ENCODE data around the gene ADAM22.

ADAM22 gene

DNA sequence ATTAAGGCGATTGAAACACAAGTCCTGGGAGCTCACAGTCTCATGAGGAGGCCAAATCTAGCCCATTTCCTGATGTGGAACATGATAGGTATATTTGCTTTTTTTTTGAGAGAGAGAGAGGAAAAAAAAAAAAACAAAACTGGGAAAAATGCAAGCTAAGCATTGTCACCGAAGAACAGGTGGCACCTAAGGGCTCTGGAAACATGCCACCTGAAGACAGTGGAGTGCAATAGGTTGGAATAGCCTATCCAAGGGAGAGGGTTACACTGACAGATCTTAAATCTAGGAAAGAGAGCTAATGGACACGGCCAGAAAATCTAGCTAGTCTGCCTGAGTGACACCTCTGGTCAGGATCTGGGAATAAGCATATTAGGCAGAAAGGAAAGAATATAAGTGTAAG lies 175.6 kb downstream of the ADAM22 start:
- no peak overlapping the region for H3K9ac ChIP-seq
- no peak overlapping the region for H3K27ac ChIP-seq
- TF ChIP-seq, protein P1, sequence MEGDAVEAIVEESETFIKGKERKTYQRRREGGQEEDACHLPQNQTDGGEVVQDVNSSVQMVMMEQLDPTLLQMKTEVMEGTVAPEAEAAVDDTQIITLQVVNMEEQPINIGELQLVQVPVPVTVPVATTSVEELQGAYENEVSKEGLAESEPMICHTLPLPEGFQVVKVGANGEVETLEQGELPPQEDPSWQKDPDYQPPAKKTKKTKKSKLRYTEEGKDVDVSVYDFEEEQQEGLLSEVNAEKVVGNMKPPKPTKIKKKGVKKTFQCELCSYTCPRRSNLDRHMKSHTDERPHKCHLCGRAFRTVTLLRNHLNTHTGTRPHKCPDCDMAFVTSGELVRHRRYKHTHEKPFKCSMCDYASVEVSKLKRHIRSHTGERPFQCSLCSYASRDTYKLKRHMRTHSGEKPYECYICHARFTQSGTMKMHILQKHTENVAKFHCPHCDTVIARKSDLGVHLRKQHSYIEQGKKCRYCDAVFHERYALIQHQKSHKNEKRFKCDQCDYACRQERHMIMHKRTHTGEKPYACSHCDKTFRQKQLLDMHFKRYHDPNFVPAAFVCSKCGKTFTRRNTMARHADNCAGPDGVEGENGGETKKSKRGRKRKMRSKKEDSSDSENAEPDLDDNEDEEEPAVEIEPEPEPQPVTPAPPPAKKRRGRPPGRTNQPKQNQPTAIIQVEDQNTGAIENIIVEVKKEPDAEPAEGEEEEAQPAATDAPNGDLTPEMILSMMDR (conservative IDR thresholded peaks at IDR 0.05; ENCODE audit: low read depth, low read length) = no peak
- no peak overlapping the region for H2AFZ ChIP-seq (ENCODE audit: low read depth)
- H3K4me1 ChIP-seq (ENCODE audit: low read depth, poor library complexity, severe bottlenecking) = peaks cover 6% of the 10 kb centered on the region
- H3K4me3 ChIP-seq (IDR thresholded peaks at IDR 0.05; ENCODE audit: insufficient read depth, low read depth, low read length) = no peak overlapping the region
- H4K20me1 ChIP-seq (ENCODE audit: insufficient read depth) = no peaks in the 10 kb centered on the region
- no peaks in the 10 kb centered on the region for H3K79me2 ChIP-seq (ENCODE audit: insufficient read depth, low read depth)
- no peaks in the 10 kb centered on the region for H3K27me3 ChIP-seq (ENCODE audit: insufficient read depth, low read depth)
- H3K36me3 ChIP-seq (ENCODE audit: insufficient read depth) = no peaks in the 10 kb centered on the region
- H3K4me2 ChIP-seq = no peak overlapping the region

DNA sequence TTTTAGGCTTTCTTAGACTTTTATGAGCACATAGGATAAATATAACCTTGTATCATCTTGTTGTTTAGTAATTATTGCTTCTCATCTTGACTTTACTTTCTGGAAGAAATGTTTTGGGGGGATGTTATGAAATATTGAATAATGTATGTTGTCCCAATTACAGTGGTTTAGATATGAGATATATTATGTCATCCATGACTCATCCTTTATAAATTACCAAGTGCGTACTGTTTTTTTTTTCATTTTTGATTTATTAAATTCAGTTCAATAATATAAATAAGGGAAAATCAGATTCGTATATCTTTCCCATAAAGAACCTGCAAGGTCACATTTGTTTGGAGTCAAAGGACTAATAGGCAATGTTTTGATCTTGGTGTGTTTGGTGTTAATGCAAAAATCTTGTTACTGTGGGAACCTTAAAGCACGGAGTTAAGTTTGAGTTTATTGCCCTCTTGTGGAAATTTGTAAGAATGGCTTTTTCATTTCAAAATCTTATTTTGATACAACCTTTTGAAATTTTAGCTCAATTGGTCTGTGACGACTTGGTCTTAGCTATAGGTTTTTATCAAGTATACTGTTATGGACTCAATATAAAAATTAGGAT lies 177.2 kb downstream of the ADAM22 start:
- H3K4me2 ChIP-seq = no peak overlapping the region
- no peaks in the 10 kb centered on the region for H4K20me1 ChIP-seq (ENCODE audit: insufficient read depth)
- no peaks in the 10 kb centered on the region for H3K27me3 ChIP-seq (ENCODE audit: insufficient read depth, low read depth)
- H3K9ac ChIP-seq = no peak overlapping the region
- no peak overlapping the region for H3K27ac ChIP-seq
- TF ChIP-seq, protein P1 (conservative IDR thresholded peaks at IDR 0.05; ENCODE audit: low read depth, low read length) = peak; percentile 62
- no peaks in the 10 kb centered on the region for H3K79me2 ChIP-seq (ENCODE audit: insufficient read depth, low read depth)
- peaks cover 19% of the 10 kb centered on the region for H3K4me1 ChIP-seq (ENCODE audit: low read depth, poor library complexity, severe bottlenecking)
- no peak overlapping the region for H3K4me3 ChIP-seq (IDR thresholded peaks at IDR 0.05; ENCODE audit: insufficient read depth, low read depth, low read length)
- no peaks in the 10 kb centered on the region for H3K36me3 ChIP-seq (ENCODE audit: insufficient read depth)
- no peak overlapping the region for H2AFZ ChIP-seq (ENCODE audit: low read depth)

DNA sequence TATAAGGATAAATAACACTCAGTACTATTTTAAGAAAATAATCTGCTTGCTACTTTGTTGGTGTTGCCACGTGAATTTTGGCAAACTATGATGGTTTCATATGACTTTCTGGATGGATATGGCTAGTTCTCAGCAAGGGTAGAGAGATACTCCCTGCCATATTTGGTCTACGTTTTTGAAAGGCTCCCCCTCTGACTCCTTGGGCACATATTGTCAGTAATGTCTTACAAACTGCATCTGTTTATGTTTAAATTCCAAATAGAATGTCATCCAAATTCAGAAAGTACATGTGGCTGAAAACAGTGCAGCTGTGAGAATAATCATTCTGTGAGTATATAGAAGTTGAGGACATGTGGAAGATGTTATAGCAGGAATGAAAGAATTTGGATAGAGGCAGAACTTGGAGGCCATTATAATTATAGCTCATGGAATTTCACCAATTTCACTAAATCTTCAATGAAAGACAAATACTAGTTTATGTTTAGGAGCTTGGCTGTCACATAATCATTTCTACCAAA lies 178.0 kb downstream of the ADAM22 start:
- no peak overlapping the region for H3K4me3 ChIP-seq (IDR thresholded peaks at IDR 0.05; ENCODE audit: insufficient read depth, low read depth, low read length)
- H2AFZ ChIP-seq (ENCODE audit: low read depth) = no peak overlapping the region
- H3K36me3 ChIP-seq (ENCODE audit: insufficient read depth) = no peaks in the 10 kb centered on the region
- H3K27me3 ChIP-seq (ENCODE audit: insufficient read depth, low read depth) = no peaks in the 10 kb centered on the region
- TF ChIP-seq, protein P1 (conservative IDR thresholded peaks at IDR 0.05; ENCODE audit: low read depth, low read length) = no peak
- no peaks in the 10 kb centered on the region for H4K20me1 ChIP-seq (ENCODE audit: insufficient read depth)
- H3K79me2 ChIP-seq (ENCODE audit: insufficient read depth, low read depth) = no peaks in the 10 kb centered on the region
- H3K27ac ChIP-seq = no peak overlapping the region
- H3K4me2 ChIP-seq = no peak overlapping the region
- H3K4me1 ChIP-seq (ENCODE audit: low read depth, poor library complexity, severe bottlenecking) = peaks cover 19% of the 10 kb centered on the region
- H3K9ac ChIP-seq = no peak overlapping the region

DNA sequence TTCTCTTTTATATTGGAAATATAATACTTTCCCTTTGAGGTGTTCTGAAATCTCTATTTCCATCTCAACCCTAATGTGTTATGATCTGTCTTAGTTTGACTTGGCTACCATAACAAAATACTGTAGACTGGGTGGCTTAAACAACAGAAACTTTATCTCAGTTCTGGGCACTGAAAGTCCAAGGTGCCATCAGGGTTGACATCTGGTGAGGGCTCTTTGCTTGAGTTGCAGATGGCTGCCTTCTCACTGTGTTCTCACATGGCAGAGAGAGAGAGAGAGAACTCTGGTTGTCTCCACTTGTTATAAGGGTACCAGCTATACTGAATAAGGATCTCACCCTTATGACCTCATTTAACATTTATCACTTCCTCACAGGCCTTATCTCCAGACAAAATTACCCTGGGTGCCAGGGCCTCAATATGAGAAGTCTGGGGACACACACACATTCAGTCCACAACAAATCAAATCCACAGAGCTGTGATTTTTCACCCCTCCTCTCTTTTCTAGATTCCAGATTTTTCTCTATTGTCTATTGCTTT lies 181.3 kb downstream of the ADAM22 start:
- no peaks in the 10 kb centered on the region for H4K20me1 ChIP-seq (ENCODE audit: insufficient read depth)
- H2AFZ ChIP-seq (ENCODE audit: low read depth) = no peak overlapping the region
- no peaks in the 10 kb centered on the region for H3K36me3 ChIP-seq (ENCODE audit: insufficient read depth)
- H3K79me2 ChIP-seq (ENCODE audit: insufficient read depth, low read depth) = no peaks in the 10 kb centered on the region
- H3K9ac ChIP-seq = no peak overlapping the region
- H3K4me1 ChIP-seq (ENCODE audit: low read depth, poor library complexity, severe bottlenecking) = peaks cover 19% of the 10 kb centered on the region
- peak overlapping the region; percentile 2; the same call in 1 of the 2 replicates for H3K27ac ChIP-seq
- H3K4me2 ChIP-seq = no peak overlapping the region
- TF ChIP-seq, protein P1 (conservative IDR thresholded peaks at IDR 0.05; ENCODE audit: low read depth, low read length) = no peak
- H3K27me3 ChIP-seq (ENCODE audit: insufficient read depth, low read depth) = no peaks in the 10 kb centered on the region
- H3K4me3 ChIP-seq (IDR thresholded peaks at IDR 0.05; ENCODE audit: insufficient read depth, low read depth, low read length) = no peak overlapping the region
